Loucy (cell line): ENCODE measurements around the gene FOXR1.

Experiments used
- CTCF ChIP-seq: fragments of 200-600 bp; sonication (generic); conservative IDR thresholded peaks from 2 replicates; pipeline ENCODE4 v1.5.1; 2014; ENCODE audit warnings: mild to moderate bottlenecking, antibody characterized with exemption, low read length
- EZH2phosphoT487 ChIP-seq: fragments of 200-600 bp; IDR thresholded peaks from 2 replicates; pipeline ENCODE4 v1.6.1; 2018; ENCODE audit warnings: antibody characterized with exemption, mild to moderate bottlenecking, moderate library complexity, borderline replicate concordance

DNA sequence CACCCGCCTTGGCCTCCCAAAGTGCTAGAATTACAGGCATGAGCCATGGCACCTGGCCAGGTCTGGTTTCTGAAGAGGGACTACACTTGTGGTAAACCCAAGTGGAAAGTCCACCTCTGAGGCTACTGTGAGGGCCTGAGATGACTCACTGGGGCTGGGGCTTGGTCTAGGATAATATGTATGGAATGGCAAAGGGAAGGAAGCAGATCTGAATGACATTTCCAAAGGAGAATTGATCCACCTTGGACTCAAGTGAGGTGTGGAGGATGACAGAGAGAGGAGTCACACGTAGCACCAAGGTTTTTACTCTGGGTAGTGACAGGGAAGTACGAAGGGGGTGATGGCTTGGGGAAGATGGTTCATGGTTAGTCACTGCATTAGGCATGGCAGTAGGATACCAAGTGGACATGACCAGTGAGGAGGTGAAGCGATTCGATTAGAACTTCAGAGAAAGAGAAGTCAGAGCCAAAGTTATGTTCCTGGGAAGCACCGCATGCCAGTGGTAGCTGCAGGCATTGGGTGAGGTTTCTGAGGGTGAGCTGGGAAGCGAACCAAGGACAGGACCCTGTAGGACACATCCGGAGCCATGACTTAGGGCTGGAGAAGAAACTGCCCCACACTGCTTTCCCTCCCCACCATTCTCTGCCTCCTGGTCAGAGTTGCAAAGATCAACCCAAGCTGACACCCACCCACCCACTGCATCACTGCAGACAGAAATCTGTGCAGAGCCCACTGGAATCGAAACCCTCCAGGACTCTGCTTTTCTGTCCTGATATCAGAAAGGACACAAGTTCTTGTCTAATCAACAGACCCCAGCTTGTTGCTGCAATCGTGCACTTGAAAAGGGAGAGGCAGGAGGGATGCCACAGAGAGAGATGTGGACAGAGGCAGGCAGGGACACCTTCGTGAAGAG lies 32.8 kb upstream of the FOXR1 start:
- TF ChIP-seq CTCF (no peak), EZH2phosphoT487 (no peak)
